MCF 10A (cell line): ENCODE data around the gene PRKAB2. TPM values are rescaled to one million over a fixed set of nuclear protein-coding genes. Genes with fewer than 3 reads are reported as not detected.

Source experiments
- BruUV-seq: library from RNA; stranded (reverse); fragments of 400-500 nt; replicated peaks from 2 replicates; lab custom pipeline; 2021; lab: Mats Ljungman, UMichigan
- CTCF ChIA-PET: fragments of 300-600 bp; sonication (Branson Sonifier 250); formaldehyde crosslinking; extraction: SDS; loops from one replicate; lab custom pipeline; 2021; ENCODE audit warnings: antibody characterized with exemption, inconsistent platforms; lab: Yijun Ruan, JAX
- POLR2A ChIA-PET: fragments of 300-600, 350-650 bp; sonication (Branson Sonifier 250); formaldehyde crosslinking; extraction: SDS; loops from one replicate; lab custom pipeline; 2020; ENCODE audit warnings: antibody characterized with exemption, inconsistent platforms; lab: Yijun Ruan, JAX
- DNase-seq: peaks from one replicate; pipeline ENCODE4 v3.0.0-alpha.2; 2018; ENCODE audit not compliant: unreplicated experiment
- H3K27ac Mint-ChIP-seq: one replicate; pipeline ENCODE4 v1.8.0; 2022; ENCODE audit warnings: mild to moderate bottlenecking, low read depth, mixed read lengths; ENCODE audit not compliant: unreplicated experiment
- H3K27me3 Mint-ChIP-seq: one replicate; pipeline ENCODE4 v1.8.0; 2022; ENCODE audit warnings: mixed read lengths; ENCODE audit not compliant: insufficient read depth, unreplicated experiment
- H3K36me3 Mint-ChIP-seq: one replicate; pipeline ENCODE4 v1.8.0; 2022; ENCODE audit warnings: mild to moderate bottlenecking, moderate library complexity, mixed read lengths; ENCODE audit not compliant: insufficient read depth, unreplicated experiment
- H3K4me1 Mint-ChIP-seq: one replicate; pipeline ENCODE4 v1.8.0; 2022; ENCODE audit warnings: mixed read lengths; ENCODE audit not compliant: insufficient read depth, unreplicated experiment
- H3K4me3 Mint-ChIP-seq: one replicate; pipeline ENCODE4 v1.8.0; 2022; ENCODE audit warnings: mild to moderate bottlenecking, moderate library complexity, mixed read lengths; ENCODE audit not compliant: unreplicated experiment
- H3K9me3 Mint-ChIP-seq: one replicate; pipeline ENCODE4 v1.8.0; 2022; ENCODE audit warnings: mixed read lengths; ENCODE audit not compliant: unreplicated experiment
- CTCF ChIP-seq: fragments of 200-600 bp; IDR thresholded peaks from one replicate; pipeline ENCODE4 v1.8.0; 2022; ENCODE audit warnings: antibody characterized with exemption, mild to moderate bottlenecking; ENCODE audit not compliant: unreplicated experiment
- intact Hi-C: fragments of 100-400 bp; cut with micrococcal nuclease; formaldehyde crosslinking; loops from 2 replicates; pipeline ENCODE4 v1.14.1; 2022
- total RNA-seq: library from RNA; stranded (reverse); gene quantifications from 2 replicates; pipeline ENCODE4 v1.2.3, GENCODE V29; 2022

Gene PRKAB2
- total RNA-seq, 1 experiment from 2014 or later = 35.1 TPM

- no peak overlapping the region for H3K4me3 Mint-ChIP-seq
- TF ChIP-seq CTCF = no peak
- H3K27ac Mint-ChIP-seq = no peak overlapping the region
- DNase-seq = no peak
- no peaks in the 10 kb centered on the region for H3K4me1 Mint-ChIP-seq
- no TSS peak for BruUV-seq
- H3K27me3 Mint-ChIP-seq = peaks cover 8% of the 10 kb centered on the region
- no peaks in the 10 kb centered on the region for H3K36me3 Mint-ChIP-seq
- CTCF ChIA-PET = no interaction called here
- intact Hi-C loops = no loop called here
- no peaks in the 10 kb centered on the region for H3K9me3 Mint-ChIP-seq
- POLR2A ChIA-PET = interaction anchor here (0.6 kb wide), 1 partner anchor 12 kb away, joined by 3 read pairs; no protein-coding TSS in a partner anchor
These were observed 60.7 kb downstream of the PRKAB2 start for GRCh38 chr1:147111381-147112130.

- Mint-ChIP-seq H3K36me3 (no peaks in the 10 kb centered on the region), H3K4me1 (no peaks in the 10 kb centered on the region), H3K4me3 (no peak overlapping the region), H3K27me3 (peaks cover 8% of the 10 kb centered on the region), H3K27ac (no peak overlapping the region), H3K9me3 (no peaks in the 10 kb centered on the region)
- no peak for DNase-seq
- no TSS peak for BruUV-seq
- POLR2A ChIA-PET = no interaction called here
- intact Hi-C loops = no loop called here
- CTCF ChIA-PET = no interaction called here
- TF ChIP-seq CTCF = no peak
These were observed 61.4 kb downstream of the PRKAB2 start for GRCh38 chr1:147110872-147111271.

- H3K4me1 Mint-ChIP-seq = no peaks in the 10 kb centered on the region
- DNase-seq = no peak
- no peaks in the 10 kb centered on the region for H3K9me3 Mint-ChIP-seq
- peaks cover 8% of the 10 kb centered on the region for H3K27me3 Mint-ChIP-seq
- no peak overlapping the region for H3K4me3 Mint-ChIP-seq
- BruUV-seq = no TSS peak
- no peaks in the 10 kb centered on the region for H3K36me3 Mint-ChIP-seq
- intact Hi-C loops = no loop called here
- TF ChIP-seq CTCF = no peak
- POLR2A ChIA-PET = no interaction called here
- no peak overlapping the region for H3K27ac Mint-ChIP-seq
- CTCF ChIA-PET = interaction anchor here (0.9 kb wide), 1 partner anchor 12 kb away, joined by 3 read pairs; no protein-coding TSS in a partner anchor
These were observed 61.8 kb downstream of the PRKAB2 start for GRCh38 chr1:147110434-147110833.

- peaks cover 8% of the 10 kb centered on the region for H3K27me3 Mint-ChIP-seq
These were observed 62.5 kb downstream of the PRKAB2 start for GRCh38 chr1:147109762-147110161.

More at GRCh38 chr1:147109762-147110161, 62.5 kb downstream of the PRKAB2 start:
- no TSS peak for BruUV-seq
- ChIA-PET POLR2A (no interaction called here), CTCF (interaction anchor here (0.9 kb wide), 1 partner anchor 11 kb away, joined by 3 read pairs; no protein-coding TSS in a partner anchor)
- DNase-seq = no peak
- Mint-ChIP-seq H3K27ac (no peak overlapping the region), H3K4me1 (no peaks in the 10 kb centered on the region), H3K36me3 (no peaks in the 10 kb centered on the region), H3K9me3 (no peaks in the 10 kb centered on the region), H3K4me3 (no peak overlapping the region)
- intact Hi-C loops = no loop called here
- TF ChIP-seq CTCF = no peak
